Islet of Langerhans (tissue), 1 donor: Measurements from ENCODE around the gene SMYD3.

ENCODE experiments used
- FAIRE-seq: peaks from one replicate; lab custom pipeline; 2011; peaks lifted over from hg19 to GRCh38; lab: Jason Lieb, UNC

SMYD3 gene

GRCh38 chr1:246008363-246008831 lies 498.7 kb downstream of the SMYD3 start:
- no peak for FAIRE-seq

DNA sequence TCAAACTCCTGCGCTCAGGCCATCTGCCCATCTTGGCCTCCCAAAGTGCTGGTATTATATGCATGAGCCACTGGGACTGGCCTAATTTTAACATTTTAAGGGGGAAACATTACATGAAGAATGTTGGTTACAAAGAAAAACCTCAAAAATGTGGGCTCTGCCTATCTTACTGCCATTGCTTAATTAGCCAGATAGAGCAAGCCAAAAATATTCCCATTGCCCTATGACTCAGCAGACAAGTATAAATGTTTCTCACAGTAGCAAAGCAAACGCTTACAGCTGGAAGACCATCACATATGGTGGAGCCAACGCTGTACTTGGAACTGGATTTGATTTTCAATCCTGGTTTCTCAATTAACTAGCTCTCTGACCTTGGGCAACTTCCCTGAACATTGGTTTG lies 502.0 kb downstream of the SMYD3 start:
- no peak for FAIRE-seq

- FAIRE-seq: no peak
Measured at GRCh38 chr1:246004301-246004700, 502.8 kb downstream of the SMYD3 start.

DNA sequence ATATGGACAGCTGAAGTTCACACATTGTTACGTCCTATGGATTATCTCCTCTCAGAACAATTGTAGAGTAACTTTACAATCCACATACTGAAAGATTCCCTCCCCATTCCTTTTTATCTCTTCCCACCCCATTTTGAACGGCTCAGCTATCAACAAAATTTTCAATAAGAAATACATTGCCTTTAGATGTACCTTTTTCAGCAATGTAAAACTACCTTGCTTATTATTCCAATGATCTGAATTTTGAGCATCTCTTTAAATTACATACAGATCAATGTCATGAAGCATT lies 503.7 kb downstream of the SMYD3 start:
- no peak for FAIRE-seq

- FAIRE-seq: peak; percentile 87
Measured at GRCh38 chr1:246002725-246003441, 504.2 kb downstream of the SMYD3 start.

DNA sequence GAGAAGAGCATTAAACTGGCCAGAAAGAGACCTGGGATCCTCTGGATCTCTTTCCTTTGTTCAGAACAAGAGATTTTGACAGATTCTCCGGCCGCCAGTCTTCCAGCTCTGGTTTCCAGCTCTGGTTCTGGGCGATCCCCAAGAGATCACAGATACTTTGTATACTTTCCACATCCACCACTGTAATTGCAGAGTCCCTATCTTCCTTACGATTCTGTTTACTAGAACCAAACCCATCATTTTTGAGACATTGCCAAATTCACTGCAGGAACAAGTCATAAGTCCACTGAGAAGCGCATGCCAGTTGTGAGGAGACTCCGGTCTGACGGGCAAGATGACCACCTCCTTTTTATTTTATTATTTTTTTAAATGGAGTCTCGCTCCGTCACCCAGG lies 505.2 kb downstream of the SMYD3 start:
- FAIRE-seq: no peak

DNA sequence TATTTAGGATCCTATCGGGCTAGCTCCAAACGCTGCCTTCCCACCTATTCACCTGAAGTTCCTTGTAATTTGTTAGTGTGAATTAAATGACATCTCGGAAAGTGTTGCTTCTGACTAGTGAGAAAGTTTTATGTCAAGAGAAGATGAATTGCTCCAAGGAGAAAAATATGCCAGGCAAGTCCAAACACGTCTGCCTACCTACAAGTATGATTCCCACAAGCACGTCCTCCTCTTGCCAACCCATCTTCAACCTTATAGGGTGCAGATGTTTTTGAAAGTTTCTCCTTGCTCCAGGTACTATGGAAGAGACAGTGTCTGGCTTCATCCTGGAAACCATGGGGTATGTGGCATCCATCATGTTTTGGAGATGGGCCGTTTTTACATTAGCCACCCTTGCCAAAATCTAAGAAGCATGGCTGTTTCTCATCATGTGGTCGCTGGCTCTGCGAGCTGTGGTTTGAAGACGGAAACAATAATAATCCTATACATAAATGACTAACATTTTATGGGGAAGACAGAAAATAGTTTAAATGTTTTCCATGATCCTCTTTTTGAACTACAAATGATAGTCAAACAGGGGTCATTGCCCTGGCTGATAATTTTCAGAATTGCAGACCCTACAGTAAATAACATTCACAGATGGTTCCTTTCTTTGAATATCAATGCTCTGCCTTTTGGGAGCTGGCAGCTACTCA lies 505.8 kb downstream of the SMYD3 start:
- no peak for FAIRE-seq

DNA sequence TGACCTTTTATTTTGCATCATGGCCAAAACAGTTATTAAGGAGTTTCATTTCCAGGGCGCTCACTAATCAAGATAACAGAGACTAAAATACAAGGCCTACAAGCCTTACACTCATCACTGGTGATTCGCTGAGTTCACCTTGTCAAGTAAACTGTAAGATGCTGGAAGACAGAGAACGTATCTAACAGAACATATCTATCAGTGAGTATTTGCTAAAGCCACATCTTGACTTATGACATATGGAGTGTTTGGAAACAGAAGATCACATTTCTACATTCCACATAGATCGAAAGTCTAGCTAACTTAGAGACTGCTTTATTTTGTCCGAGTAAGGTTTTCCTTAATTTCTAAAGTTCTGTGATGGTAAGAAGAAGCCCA lies 506.5 kb downstream of the SMYD3 start:
- no peak for FAIRE-seq

- peak; percentile 24 for FAIRE-seq
Measured at GRCh38 chr1:245999697-246000637, 507.1 kb downstream of the SMYD3 start.

- FAIRE-seq: no peak
Measured at GRCh38 chr1:245997471-245998258, 509.4 kb downstream of the SMYD3 start.

DNA sequence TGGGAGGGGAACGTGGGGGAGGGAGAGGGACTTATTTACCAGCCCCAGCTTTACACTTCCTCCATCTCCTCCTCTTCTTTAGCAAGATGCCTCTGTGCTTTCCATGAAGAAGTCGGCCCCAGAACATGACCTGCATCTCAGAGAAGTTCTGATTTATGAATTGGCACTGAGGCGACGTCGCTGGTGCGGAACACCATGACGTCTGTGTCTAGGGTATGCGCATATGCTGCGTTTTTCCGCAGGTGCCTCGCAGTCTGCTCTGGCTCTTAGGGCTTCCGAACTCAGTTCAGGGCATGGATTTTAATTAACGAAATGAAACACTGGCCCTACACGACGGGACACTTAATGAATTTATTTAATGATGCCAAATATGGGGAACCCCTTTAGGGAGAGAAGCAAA lies 510.3 kb downstream of the SMYD3 start:
- FAIRE-seq: no peak

DNA sequence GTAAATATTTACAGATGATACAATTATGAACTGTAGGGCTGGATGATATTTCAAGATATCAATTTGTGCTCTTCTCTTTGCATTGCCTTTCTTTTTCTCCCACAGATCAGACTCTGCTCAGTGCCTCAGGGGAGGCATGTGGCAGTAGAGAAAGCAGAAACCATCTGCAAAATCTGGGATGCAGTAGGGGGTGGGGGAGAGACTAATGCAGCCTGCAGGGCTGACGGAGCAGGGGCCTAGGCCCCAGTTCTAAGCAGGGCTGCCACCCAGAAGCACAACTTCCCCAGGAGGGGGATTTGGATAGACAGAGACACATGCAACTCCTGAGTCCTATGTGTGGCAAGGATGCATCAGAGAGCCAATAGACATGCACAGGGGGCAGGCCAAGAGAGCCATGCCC lies 511.6 kb downstream of the SMYD3 start:
- no peak for FAIRE-seq

GRCh38 chr1:245991266-245991665 lies 515.8 kb downstream of the SMYD3 start:
- FAIRE-seq: no peak

- FAIRE-seq: no peak
Measured at GRCh38 chr1:245990315-245991022, 516.6 kb downstream of the SMYD3 start.

- no peak for FAIRE-seq
Measured at GRCh38 chr1:245988393-245989078, 518.5 kb downstream of the SMYD3 start.

DNA sequence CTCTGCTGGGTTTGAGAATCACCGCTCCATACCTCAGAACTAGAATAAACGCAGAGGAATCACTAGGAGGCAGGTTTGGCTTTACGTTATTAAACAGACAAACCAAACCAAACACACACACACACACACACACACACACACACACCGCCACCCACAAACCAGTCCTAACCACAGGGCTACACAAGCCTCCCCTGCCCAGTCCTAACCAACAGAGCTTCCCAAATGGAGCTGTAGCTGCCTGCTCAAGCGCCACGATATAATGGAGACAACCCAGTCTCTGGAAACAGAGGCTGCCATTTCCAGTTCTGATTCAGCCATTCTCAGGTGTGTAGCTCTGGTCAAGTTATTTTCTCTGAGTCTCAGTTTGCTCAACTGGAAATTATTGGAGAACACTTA lies 519.1 kb downstream of the SMYD3 start:
- FAIRE-seq: no peak

DNA sequence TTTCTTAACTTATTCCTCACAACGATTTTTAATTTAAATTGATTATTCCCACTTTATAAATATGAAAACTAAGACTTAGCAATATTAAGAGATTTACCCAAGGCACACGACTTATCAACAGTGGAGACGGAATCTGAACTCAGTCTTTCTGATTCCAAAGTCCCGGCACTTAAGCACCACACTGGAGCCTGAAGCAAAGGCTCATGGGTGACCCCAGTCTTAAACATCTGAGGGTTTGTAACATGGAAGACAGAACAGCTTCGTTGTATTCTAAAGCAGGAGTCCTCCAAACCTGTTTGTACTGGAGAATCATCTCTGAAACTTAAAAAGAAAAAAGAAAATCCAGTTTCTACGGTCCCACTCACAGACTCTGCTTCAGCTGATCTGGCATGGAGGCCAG lies 519.5 kb downstream of the SMYD3 start:
- no peak for FAIRE-seq

DNA sequence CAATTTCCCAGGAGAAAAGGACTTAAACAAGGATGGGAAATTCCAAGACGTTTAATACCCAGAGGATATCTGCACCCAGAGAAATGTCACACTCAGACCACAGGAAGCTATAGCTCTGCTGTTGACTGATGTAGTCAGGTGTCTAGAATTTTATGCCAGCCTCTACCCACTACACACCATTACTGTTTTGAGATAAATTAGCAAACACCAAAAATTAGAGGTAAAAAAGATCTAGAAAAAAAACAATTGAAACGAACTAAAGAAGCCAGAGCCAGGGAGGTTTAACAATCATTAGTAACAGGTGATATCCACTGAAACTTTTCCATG lies 519.9 kb downstream of the SMYD3 start:
- no peak for FAIRE-seq

DNA sequence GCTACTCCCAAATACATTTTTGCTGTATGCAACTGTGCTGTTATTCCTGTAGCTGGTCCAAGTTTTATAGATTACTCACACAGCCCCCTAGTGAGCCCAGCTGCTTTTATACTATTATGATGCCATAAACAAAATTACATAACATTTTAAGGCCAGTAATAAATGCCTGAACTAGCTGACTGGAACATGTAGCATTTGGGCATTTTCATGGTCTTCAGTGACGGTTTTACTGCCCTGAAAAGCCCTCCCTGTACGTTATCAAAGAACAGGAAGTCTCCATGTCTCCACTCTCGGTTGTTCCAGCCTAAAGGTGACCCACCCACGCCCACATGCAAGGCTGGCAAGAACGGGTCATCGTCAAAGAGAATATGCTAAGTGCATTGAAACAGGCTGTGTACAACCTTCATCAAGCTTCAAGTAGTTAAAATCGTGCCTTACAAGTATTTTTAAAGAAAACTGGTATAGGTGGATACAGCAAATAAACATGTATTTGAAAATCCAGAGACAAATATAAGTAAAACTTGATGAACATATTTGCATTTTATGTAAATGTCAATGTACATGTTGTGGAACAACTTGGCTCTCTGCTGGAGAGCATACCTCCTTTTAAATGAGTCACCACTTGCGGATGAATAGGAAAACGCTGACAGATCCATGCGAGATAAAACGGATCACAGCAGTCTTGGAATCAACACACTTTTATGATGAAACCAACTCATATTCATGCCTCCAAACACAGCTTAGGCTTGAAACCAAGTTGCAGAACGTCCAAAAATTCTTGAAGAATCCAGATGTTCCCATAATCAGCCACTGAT lies 520.5 kb downstream of the SMYD3 start:
- no peak for FAIRE-seq
